Activated CD8-positive, alpha-beta T cell treated with anti-CD3 and anti-CD28 coated beads for 36 hours (primary cell): ENCODE results near the gene NUDT1. TPM values are rescaled to one million over a fixed set of nuclear protein-coding genes. Genes with fewer than 3 reads are reported as not detected.

Experiments used
- ATAC-seq: fragments of 200-7000 bp; cut with Tn5 transposase; one replicate; pipeline ENCODE4 v1.10.0; 2021; ENCODE audit warnings: mild to moderate bottlenecking, moderate library complexity
- CTCF ChIA-PET: fragments of 350-600 bp; sonication (Branson Sonifier 250); formaldehyde crosslinking; loops from one replicate; lab custom pipeline; 2021; ENCODE audit warnings: antibody characterized with exemption; lab: Charles Lee
- POLR2A ChIA-PET: fragments of 350-600 bp; sonication (Branson Sonifier 250); formaldehyde crosslinking; loops from one replicate; lab custom pipeline; 2021; ENCODE audit warnings: antibody characterized with exemption; lab: Charles Lee
- DNase-seq: peaks from one replicate; pipeline ENCODE4 v3.0.0-alpha.2; 2020
- H3K27ac Mint-ChIP-seq: one replicate; pipeline ENCODE4 v1.8.0; 2021; ENCODE audit warnings: mild to moderate bottlenecking, mixed read lengths
- H3K27me3 Mint-ChIP-seq: one replicate; pipeline ENCODE4 v1.8.0; 2021; ENCODE audit warnings: mixed read lengths
- H3K36me3 Mint-ChIP-seq: one replicate; pipeline ENCODE4 v1.8.0; 2021; ENCODE audit warnings: low read depth, mixed read lengths
- H3K4me1 Mint-ChIP-seq: one replicate; pipeline ENCODE4 v1.8.0; 2021; ENCODE audit warnings: low read depth, mixed read lengths
- H3K4me3 Mint-ChIP-seq: one replicate; pipeline ENCODE4 v1.8.0; 2021; ENCODE audit warnings: mild to moderate bottlenecking, moderate library complexity, mixed read lengths
- H3K9me3 Mint-ChIP-seq: one replicate; pipeline ENCODE4 v1.8.0; 2021; ENCODE audit warnings: mixed read lengths
- intact Hi-C: fragments of 100-400 bp; cut with micrococcal nuclease; formaldehyde crosslinking; loops from one replicate; pipeline ENCODE4 v1.10.0; 2022
- total RNA-seq, 2 experiments: library from RNA; stranded (reverse); gene quantifications; one replicate each; pipeline ENCODE4 v1.2.3, GENCODE V29; 2021
- TF ChIP-seq, protein P1 (sequence below): fragments of 200-600 bp; IDR thresholded peaks from one replicate; pipeline ENCODE4 v1.8.0; 2022; ENCODE audit warnings: antibody characterized with exemption, mild to moderate bottlenecking

The NUDT1 gene
- total RNA-seq, 2 experiments from 2014 or later = 90.2 to 93.9 TPM

GRCh38 chr7:2244404-2244995 is 2.5 kb downstream of the NUDT1 start:
- peaks cover 31% of the 10 kb centered on the region for H3K4me1 Mint-ChIP-seq
- no peaks in the 10 kb centered on the region for H3K27me3 Mint-ChIP-seq
- CTCF ChIA-PET = interaction anchor here (1.3 kb wide), 1 partner anchor 103 kb away, joined by 4 read pairs; no protein-coding TSS in a partner anchor
- TF ChIP-seq, protein P1, sequence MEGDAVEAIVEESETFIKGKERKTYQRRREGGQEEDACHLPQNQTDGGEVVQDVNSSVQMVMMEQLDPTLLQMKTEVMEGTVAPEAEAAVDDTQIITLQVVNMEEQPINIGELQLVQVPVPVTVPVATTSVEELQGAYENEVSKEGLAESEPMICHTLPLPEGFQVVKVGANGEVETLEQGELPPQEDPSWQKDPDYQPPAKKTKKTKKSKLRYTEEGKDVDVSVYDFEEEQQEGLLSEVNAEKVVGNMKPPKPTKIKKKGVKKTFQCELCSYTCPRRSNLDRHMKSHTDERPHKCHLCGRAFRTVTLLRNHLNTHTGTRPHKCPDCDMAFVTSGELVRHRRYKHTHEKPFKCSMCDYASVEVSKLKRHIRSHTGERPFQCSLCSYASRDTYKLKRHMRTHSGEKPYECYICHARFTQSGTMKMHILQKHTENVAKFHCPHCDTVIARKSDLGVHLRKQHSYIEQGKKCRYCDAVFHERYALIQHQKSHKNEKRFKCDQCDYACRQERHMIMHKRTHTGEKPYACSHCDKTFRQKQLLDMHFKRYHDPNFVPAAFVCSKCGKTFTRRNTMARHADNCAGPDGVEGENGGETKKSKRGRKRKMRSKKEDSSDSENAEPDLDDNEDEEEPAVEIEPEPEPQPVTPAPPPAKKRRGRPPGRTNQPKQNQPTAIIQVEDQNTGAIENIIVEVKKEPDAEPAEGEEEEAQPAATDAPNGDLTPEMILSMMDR = no peak
- ATAC-seq (no peak), DNase-seq (no peak)
- intact Hi-C loops = no loop called here
- no peak overlapping the region for H3K4me3 Mint-ChIP-seq
- H3K36me3 Mint-ChIP-seq = peaks cover 16% of the 10 kb centered on the region
- no peaks in the 10 kb centered on the region for H3K9me3 Mint-ChIP-seq
- POLR2A ChIA-PET = interaction anchor here (1.1 kb wide), 1 partner anchor 9 kb away, joined by 4 read pairs; no protein-coding TSS in a partner anchor
- no peak overlapping the region for H3K27ac Mint-ChIP-seq

GRCh38 chr7:2245883-2246675 is 4.1 kb downstream of the NUDT1 start:
- Mint-ChIP-seq H3K27me3 (no peaks in the 10 kb centered on the region), H3K4me1 (peaks cover 25% of the 10 kb centered on the region), H3K9me3 (no peaks in the 10 kb centered on the region), H3K4me3 (no peak overlapping the region), H3K36me3 (peaks cover 17% of the 10 kb centered on the region), H3K27ac (no peak overlapping the region)
- TF ChIP-seq, protein P1 = no peak
- intact Hi-C loops = no loop called here
- ATAC-seq = no peak
- no peak for DNase-seq
- ChIA-PET CTCF (interaction anchor here (1.2 to 1.3 kb wide), 2 partner anchors 14 to 102 kb away, joined by 3 to 5 read pairs; partner anchors contain the start of gene MAD1L1), POLR2A (no interaction called here)

DNA sequence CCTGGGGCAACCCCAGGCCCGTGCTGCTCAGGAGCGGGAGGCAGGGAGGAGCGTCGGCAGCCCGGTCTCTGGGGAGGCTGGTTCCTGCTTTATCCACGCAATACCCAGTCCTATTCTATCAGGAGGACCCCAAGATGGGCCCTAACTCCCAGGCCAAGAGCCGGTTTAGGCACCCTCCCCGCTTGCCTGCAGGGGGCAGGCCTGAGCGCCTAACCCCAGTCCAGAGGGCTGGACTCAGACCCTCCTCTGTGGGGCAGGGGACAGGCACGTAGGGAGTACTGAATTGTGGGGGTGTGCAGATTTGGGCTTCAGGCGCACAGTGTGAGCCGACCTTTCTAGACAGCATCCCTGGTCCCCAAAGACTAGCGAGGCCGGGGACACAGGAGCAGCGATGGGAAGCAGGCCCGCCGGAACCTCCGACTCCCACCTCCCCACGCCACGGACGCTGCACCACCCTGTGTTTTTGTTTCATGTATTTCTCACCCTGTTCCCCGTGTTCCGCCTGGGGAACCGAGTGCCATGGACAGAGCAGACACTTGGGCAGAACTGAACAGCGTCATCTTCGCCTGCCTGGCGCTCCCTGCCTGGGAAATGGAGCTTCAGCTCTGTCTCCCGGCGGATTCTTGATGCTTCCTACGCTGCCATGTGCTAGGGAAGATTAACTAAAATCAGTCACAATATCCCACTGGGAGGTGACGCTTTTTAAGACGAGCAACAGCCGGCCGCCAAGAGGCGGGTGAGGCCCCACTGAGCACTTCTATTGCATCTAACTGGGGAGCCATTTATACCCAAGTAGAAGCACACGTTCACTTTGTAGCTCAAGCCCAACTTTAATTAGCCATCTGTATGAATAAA is 5.3 kb downstream of the NUDT1 start:
- H3K27me3 Mint-ChIP-seq = no peaks in the 10 kb centered on the region
- ATAC-seq (peak; percentile 52), DNase-seq (peak; percentile 35)
- peaks cover 28% of the 10 kb centered on the region for H3K4me1 Mint-ChIP-seq
- POLR2A ChIA-PET = no interaction called here
- CTCF ChIA-PET = interaction anchor here (0.6 to 2.9 kb wide), 6 partner anchors 12 to 109 kb away, joined by 3 to 13 read pairs (median 4); no protein-coding TSS in a partner anchor
- intact Hi-C loops = no loop called here
- H3K9me3 Mint-ChIP-seq = no peaks in the 10 kb centered on the region
- peaks cover 18% of the 10 kb centered on the region for H3K36me3 Mint-ChIP-seq
- no peak overlapping the region for H3K27ac Mint-ChIP-seq
- TF ChIP-seq, protein P1 = peak; percentile 65
- H3K4me3 Mint-ChIP-seq = no peak overlapping the region

DNA sequence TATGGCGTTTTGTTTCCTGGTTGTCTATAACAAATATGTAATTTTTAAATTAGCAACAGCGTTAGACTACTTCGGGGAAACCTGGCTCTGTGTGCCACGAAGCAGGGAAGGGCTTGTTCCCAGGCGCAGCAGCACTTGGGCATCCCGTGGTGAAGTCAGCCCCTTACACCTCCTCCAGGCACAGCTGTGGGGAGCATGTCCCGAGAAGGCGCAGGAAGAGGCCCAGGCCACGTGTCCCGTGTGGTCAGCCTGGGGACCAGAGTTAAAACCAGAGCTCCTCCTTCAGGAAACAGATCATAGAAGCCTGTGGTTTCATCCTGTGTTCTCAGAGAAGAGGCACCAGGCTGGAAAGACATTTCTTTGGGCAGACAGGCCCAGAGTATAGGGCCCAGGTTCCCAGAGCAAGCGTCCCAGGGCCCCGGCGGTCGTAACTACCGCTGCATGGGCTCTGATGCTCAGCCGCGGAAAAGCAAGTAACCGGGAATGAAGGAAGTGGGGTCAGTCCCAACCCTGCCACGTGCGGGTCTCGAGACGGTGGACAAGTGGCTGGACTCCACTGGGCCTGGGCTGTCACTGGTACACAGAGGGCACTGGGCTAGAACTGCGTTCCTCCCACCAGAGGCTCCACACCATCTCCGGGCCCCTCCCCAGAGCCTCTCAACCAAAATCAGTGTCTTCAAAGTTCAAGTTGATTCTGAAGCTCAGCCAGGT is 7.1 kb downstream of the NUDT1 start:
- peak; percentile 33 for DNase-seq
- Mint-ChIP-seq H3K4me1 (peaks cover 28% of the 10 kb centered on the region), H3K36me3 (peaks cover 18% of the 10 kb centered on the region), H3K27me3 (no peaks in the 10 kb centered on the region), H3K9me3 (no peaks in the 10 kb centered on the region), H3K27ac (peak overlapping the region; percentile 72), H3K4me3 (peak overlapping the region; percentile 31)
- CTCF ChIA-PET = interaction anchor here (2.9 kb wide), 1 partner anchor 99 kb away, joined by 13 read pairs; no protein-coding TSS in a partner anchor
- intact Hi-C loops = no loop called here
- ATAC-seq = peak; percentile 22
- POLR2A ChIA-PET = interaction anchor here (0.6 kb wide), 1 partner anchor 43 kb away, joined by 5 read pairs; no protein-coding TSS in a partner anchor
- TF ChIP-seq, protein P1 = no peak
